DMS53 treated with DMSO at 0.1 percent for 48 hours (cell line): ENCODE results near the gene SKAP1.
"Not testable (repeated sequence)": the region's sequence is repeated elsewhere in the genome, so short reads cannot be mapped to it uniquely, and the experiment has no call there.

Source experiments
- DNase-seq: peaks from one replicate; lab custom pipeline; 2025; ENCODE audit not compliant: unreplicated experiment; lab: John Stamatoyannopoulos, UW

The SKAP1 gene

DNA sequence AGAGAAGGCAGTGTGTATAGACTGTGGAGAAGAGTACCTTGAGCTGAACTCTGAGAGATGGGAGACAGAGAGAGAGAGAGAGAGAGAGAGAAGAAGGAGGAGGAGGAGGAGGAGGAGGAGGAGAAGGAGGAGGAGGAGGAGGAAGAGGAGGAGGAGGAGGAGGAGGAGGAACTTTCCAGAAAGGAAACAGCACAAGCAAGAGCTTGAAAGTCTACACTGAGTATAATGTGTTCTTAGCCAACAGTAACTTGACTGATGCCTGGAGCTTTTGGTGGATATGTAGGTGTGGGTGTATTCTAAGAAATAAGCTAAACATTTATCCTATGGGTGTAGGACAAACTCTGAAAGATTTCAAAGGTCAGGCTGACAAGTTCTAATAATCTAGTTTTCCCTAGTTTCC lies 206.1 kb downstream of the SKAP1 start:
- no peak for DNase-seq

DNA sequence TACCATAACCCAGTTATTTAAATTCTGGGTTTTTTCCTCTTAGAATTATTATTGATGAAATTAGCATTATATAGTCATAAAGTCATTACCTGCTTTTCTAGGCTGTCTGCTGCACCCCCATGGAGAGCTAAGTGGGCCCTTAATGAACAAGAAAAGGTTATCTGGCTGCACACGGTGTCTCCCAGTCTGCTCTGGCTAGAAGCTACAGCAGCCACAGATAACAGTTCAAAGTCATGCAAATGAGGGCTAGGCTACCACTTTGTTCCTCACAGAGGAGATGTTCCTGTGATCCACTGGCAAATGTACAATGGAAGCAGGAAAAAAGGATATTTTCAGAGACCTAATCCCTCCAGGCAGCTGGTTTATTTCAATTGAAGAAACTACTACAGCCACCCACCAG lies 210.4 kb downstream of the SKAP1 start:
- no peak for DNase-seq

DNA sequence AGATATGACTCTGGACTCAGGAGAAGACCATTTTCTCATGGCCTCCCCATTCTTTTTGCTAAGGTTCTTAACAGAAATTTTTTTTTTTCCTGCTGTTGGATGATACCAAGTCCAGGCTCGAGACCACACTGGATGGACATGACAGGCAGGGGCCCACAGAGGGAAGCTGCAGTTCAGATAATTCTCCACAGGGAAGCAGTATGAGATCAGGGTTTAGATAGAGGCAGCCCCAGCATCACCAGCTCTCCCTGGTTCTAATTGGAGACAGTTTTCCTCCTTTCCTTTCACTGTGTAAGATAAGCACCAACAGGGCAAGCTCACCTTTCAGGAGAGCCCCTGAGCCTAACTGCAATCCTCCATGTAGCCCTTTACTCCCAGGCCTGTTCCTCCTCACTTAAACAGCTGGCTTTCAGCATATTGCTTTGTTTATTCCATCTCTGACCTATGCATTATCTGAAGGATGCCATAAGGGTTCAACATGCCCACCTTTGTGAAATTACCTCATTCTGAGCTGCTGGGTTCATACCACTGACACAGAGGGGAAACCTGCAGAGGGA lies 214.4 kb downstream of the SKAP1 start:
- DNase-seq = peak; percentile 92

DNA sequence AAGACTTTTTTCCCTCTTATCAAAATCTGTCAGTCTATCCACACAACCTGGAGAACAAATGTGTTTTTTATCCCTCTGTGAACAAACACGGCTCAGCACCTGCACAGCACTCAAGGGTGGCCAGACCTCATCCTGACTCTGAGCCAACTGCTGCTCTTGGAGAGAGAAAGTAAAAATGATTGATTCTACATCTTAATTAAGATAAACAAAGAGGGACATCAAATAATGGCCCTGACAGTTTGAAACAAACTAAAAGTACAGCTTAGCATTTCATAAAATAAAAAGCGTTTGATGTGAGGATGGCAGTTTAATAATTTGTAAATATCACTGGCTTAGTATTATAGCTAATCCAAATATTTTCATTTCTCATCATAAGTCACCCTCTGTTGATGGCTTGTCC lies 216.2 kb downstream of the SKAP1 start:
- peak; percentile 90 for DNase-seq

DNA sequence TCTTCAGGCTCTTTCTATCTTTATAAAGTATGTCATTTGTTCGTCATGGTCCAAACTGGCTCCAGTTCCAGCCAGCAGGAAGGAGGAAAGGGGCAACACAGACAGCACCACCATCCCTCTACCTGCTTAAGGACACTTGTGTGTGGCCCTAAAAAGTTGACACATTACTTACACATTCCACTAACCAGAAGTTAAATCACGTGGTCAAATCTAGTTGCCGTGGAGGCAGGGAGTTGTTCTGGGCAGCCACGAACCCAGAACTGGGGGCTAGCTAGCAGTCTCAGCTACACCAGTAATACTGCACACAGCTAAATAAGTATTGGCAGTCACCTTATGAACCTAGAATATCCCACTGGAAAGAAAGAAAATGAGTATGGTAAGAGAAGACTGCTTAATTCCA lies 218.2 kb downstream of the SKAP1 start:
- DNase-seq = no peak

DNA sequence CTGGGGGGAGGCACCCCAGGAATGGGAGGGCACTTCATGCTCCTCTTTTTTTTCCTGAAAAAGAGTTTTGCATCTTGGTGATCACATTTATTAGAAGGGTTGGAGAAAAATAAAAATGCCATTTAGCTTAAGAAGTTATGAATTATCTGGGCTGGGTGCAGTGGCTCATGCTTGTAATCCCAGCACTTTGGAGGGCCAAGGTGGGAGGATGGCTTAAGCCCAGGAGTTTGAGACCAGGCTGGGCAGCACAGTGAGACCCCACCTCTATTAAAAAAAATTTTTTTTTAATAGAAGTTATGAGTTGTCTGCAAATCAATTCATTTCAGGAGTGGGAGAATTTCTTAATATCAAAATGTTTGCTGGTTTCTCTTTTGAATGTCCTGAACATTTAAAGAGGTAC lies 219.0 kb downstream of the SKAP1 start:
- no peak for DNase-seq

DNA sequence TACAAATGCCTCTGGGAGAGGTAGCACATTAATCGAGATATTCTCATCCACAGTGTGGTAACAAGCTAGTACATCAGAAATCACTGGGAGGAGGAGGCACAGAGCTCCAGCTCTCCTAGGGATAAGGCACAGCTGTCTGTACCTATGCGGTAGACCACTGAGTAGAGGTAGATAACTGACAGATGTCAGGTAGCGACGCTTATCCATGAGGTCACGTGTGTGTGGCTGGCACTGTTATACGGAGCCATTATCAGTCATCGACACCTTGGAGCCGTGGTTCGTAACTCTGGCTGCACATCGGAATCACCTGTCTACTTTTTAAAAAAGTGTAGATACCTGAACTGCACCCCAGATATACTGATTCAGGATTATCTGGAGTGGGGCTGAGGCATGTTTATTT lies 220.0 kb downstream of the SKAP1 start:
- no peak for DNase-seq

DNA sequence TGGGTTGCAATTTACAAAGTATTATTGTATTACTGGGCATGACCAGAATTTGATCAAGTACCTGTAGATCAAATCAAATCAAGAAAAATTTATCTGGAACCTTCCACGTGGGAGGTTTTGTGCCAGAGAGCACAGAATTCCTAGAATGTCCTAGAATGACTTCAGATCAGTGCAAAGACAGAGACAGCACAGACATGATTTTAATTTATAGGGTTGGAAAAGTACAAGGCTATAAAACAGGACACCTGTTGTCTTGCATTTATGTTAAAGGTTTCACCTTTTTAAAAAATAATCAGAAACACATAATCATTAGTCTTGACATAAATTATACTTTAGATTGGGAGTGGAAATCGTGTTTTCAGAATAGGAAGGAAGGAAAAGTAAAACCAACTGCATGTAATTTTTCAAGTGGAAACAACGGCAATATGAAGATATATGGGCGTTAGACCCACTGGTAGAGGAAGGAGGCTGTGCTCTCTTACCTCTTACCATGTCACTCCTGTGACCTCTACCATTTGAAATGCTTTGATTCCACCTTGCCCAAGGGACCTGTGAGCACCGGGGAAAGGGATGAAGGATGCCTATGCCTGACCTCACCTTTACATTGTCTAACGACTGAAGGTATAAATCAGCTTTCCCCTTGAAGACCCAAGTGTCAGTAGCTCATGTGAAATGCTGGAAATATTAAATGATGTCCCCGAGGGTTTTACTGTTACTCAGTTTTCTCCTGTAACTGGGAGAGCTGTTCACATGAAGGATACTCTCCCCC lies 222.1 kb downstream of the SKAP1 start:
- no peak for DNase-seq

DNA sequence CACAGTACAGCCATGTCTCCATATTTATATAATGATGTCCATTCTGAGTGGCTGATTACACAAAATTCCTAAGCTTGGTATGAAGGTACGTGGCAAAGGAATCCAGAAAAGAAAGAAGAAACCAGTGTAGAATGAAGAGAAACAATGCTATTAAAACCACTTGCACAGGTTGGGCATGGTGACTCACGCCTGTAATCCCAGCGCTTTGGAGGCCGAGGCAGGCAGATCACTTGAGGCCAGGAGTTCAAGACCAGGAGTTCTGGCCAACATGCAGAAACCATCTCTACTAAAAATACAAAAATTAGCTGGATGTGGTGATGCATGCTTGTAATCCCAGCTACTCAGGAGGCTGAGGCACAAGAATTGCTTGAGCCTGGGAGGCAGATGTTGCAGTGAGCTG lies 223.0 kb downstream of the SKAP1 start:
- not testable (repeated sequence) for DNase-seq

DNA sequence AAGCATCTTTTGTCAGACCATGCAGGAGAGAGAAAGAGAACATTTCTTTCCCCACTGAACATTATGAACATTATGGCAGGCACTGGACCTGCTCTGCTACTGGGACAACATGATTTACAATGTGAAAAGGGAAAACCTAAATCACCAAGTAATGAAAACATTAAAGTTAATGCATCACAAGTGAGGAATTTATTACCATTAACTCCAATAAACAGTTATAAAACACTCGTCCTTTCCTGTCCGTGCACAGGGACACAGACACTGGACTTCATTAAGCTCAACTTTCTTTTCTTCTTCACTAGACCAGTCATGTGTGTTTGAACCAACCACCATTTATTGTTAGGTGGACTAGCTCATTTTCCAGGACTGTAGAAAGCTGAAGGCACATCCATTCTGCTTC lies 227.1 kb downstream of the SKAP1 start:
- DNase-seq = no peak

DNA sequence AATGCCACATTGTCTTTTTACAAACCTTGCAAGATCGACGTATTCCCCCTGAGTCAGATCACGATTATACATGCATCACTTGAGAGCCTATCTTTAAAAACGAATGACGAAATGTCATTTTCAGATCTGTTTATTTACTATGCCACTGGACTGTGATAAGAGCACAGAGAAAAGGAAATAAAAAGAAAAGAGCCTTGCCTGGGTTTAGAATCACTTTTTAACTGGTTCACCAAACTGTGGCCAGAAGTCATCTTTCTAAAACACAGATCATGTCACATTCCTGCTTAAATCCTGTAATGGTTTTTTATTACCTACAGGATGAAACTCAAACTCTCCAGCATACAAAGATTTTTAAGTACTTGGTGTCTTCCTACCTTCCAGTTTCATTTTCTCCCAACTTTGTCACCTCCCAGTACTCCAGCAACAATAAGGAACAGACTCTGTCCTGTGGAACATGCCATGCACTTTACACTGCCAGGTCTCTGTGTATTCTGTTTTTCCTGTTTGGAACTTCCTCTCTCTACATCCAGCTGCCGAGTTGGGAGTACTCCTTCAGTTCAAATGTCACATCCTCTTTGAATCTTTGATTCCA lies 231.0 kb downstream of the SKAP1 start:
- DNase-seq = peak; percentile 86

DNA sequence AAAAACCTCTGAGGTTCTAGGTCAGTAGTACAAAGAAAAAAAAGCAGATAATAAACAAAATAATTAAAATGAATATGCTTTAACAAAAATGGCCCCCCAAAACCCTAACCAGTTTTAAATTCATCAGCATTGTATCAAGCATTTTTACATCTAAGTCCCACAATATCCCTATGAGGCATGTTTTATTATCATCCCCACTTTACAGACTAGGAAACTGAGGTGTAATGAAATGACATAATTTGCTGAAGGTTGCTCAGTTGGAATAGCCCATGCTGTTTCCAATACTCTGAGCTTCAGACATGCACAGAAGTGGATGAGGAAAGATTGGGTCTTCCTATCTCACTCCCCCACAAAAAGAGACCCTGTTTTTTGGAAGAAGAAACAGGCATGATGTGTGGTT lies 234.1 kb downstream of the SKAP1 start:
- no peak for DNase-seq

DNA sequence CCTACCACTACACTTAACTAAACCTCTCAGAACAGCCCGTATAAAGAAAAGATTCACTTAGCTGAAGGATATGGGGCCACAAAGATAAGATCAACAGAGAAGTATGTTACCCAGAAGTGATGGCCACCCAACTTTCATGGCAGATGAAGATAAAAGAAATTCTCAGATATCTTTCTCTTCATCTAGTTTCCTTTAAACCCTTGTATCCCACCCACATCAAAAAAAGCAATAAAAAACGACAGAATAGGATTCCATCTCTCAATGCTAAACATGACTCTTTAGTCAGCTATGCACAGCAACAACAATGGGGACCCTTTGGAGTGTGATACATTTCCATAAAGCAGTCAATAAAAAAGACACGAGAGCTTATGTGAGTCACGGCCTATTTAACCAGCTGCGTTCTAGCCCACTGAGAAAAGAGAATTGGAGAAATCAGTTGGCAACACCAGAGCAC lies 235.9 kb downstream of the SKAP1 start:
- DNase-seq = peak; percentile 96

DNA sequence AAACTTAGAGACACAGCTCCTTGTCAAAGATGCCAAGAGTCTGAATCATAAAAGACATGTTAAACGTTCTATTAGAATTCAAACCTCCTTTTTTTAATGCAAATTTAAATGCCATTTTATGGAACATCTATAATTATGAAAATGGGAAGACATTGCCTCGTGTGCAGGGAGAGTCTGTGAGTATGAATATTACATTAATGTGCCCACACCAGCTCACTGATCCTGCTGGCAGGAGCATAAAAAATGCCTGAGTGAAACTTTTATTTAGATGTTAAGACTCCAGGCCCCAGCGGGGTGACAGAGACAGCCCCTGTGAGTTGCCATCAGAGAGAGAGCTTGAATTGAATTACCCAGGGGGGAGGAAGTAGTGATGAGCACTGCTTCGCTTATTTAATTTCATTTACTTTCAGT lies 237.7 kb downstream of the SKAP1 start:
- no peak for DNase-seq

DNA sequence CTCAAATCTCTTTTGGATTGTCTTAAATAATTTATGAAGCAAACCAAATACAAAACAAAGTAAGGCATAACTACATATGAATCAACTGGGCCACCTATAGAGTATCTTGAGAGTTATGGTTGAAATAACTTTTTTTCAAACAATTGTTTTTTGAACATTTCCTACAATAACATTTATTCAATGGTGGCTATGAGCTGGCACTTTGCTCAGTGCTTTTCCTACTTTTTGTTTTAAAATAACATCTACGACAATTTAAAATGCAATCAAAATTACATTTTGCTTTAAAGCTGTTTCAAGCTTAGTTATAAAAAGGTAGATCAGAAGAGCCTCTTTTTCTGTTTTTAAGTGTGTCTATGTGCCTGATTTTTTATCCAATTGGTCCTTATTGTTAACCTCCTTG lies 238.7 kb downstream of the SKAP1 start:
- DNase-seq = no peak

DNA sequence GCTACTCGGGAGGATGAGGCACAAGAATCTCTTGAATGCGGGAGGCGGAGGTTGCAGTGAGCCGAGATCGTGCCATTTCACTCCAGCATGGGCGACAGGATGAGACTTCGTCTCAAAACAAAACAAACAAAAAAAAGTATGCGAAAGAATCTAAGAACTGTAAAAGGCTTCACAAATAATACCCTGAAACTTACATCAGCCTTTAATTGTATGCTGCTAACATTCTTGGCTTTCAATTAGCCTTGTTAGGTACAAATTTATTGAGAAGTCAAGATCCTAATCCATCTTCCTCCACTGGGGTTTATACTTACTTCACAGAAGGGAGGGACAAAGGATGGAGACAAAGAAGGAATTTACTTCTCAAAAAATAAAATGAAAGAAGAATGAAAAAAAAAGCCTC lies 239.1 kb downstream of the SKAP1 start:
- no peak for DNase-seq

DNA sequence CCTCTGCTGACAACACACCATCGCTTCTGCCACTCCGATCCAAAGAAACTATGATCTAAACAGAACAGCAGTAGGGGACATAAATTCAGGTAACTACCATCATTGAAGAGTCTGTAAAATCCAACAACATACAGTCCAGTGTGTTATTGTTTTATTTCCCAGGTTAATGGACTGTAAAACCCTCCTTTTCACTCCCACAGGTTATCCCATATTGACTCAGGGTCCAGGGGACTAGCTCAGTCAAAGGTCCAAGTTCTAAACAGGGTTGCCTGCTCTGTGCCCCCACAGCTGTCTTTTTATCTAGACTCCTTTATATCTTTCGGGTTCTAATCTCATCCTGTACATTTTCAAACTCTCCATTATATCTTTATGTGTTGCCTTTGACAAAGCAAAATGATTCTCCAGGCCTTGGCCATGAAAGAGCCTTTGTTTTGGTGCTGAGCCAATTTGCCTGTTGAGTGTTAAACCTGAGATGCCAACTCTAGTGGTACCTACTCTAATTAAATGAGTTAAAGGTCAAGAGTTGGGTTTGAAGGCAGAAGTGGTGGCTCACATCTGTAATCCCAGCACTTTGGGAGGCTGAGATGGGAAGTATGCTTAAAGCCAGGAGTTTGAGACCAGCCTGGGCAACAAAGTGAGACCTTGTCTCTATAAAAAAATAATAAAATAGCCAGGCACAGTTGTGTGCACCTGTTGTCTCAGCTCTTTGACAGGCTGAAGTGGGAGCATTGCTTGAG lies 242.0 kb downstream of the SKAP1 start:
- DNase-seq = no peak

DNA sequence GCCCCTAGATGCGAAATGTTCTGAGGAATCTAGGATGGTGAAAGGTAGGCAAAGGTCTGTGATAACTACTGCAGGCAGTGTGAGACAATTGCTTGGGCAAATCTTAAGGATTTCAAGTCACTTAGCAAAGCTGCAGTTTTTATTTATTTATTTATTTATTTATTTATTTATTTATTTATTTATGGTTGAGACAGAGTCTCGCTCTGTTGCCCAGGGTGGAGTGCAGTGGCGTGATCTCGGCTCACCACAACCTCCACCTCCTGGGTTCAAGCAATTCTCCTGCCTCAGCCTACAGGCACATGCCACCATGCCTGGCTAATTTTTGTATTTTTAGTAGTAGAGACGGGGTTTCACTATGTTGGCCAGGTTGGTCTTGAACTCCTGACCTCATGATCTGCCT lies 243.7 kb downstream of the SKAP1 start:
- not testable (repeated sequence) for DNase-seq

DNA sequence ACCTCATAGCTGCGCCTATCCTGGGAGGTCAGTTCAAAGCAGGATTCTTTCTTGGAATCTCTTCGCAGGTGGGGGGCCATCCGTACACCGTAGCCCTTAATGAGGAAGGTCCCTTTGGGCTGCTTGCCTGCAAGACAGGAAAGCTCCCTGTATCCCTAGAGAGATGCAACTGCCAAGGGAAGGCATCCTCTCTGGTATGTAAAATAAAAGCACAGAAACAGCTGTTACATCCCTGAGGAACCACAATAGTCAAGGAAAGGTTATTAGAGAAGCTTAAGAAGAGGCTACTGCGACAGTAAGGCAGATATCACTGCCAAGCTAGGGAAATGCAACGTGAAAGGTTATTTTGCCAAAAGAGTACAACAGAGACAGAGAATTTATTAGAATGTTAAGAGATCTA lies 245.3 kb downstream of the SKAP1 start:
- DNase-seq = no peak

DNA sequence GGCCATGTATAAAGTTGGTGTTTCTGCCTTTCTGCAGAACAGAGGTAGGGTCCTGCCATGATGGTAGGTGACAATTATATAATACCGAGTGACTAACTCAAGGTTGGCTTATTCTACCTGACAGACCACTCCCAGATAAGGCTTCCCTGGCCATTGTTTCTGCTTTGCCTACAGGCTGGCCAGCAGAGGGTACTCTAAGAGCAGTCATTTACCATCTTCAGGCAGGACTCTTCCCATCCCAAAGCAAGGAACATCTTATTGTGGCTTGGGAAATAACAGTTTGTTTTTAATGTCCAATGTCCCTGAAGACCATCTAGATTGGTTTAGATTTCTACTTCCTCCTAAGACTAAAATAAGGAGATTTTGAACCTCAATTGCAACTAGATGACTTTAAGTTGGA lies 248.4 kb downstream of the SKAP1 start:
- peak; percentile 73 for DNase-seq

DNA sequence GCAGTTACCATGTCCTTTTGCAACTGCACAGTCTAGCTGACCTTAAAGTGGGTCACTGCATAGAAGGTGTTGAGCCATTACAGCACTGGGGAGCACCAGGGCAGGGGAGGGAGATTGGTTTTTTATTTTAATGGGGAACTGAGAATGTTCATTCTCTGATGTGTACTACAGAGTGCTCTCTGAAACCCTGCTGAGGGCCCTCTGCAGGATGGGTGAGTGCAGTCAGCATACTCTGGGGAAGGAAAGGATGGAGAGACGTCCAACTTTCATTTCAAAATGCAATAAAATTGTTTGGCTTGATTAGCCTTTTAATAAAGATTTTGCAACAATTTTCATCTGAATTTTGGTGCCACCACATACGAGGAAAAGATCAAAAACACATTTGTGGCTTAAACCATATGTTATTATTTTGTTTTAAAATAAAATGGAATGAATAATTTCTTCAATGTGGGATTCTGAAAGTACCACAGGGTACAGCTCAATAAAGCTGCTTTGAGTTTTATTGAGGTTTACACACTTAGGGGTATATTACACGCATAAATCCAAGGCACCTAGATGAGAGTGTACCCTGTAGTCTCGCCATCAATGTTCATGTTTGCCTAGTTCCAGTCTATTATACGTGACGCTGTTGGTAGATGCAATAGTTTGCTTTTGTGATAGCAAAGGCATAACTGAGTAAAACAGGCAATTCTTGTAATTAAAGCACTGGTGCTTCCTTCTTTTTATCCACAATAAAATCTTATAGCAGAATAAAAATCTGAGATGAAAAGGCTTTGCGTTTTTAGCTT lies 249.0 kb downstream of the SKAP1 start:
- no peak for DNase-seq
